Esophagus muscularis mucosa (tissue), 4 donors: ENCODE data around the gene TRAK1. TPM values are rescaled to one million over a fixed set of nuclear protein-coding genes. Genes with fewer than 3 reads are reported as not detected.

Experiments used
- DNase-seq: peaks from one replicate; pipeline ENCODE4 v3.0.0-alpha.2; 2017; ENCODE audit errors: extremely low spot score
- H3K27ac ChIP-seq, 4 donors: fragments of 200-600 bp; sonication (generic); replicated peaks in 1 of 4; 1 replicate in 3 of 4; 2 replicates in 1 of 4; pipeline ENCODE4 v1.5.1; 2016 to 2019; ENCODE audit warnings: mild to moderate bottlenecking in 1 of 4
- H3K27me3 ChIP-seq, 4 donors: fragments of 200-600 bp; sonication (generic); one replicate each; pipeline versions ENCODE4 v1.5.1 to v1.6.0; 2016 to 2019
- H3K36me3 ChIP-seq, 4 donors: fragments of 200-600 bp; sonication (generic); one replicate each; pipeline ENCODE4 v1.5.1; 2016 to 2019
- H3K4me1 ChIP-seq, 4 donors: fragments of 200-600 bp; sonication (generic); one replicate each; pipeline ENCODE4 v1.5.1; 2016 to 2019
- H3K4me3 ChIP-seq, 4 donors: fragments of 200-600 bp; sonication (generic); 1 replicate in 2 of 4; 2 replicates in 2 of 4; pipeline ENCODE4 v1.5.1; 2016 to 2019; ENCODE audit warnings: mild to moderate bottlenecking in 4 of 4, moderate library complexity in 1 of 4
- H3K9me3 ChIP-seq, 4 donors: fragments of 200-600 bp; sonication (generic); 1 replicate in 3 of 4; 2 replicates in 1 of 4; pipeline ENCODE4 v1.5.1; 2016 to 2019
- CTCF ChIP-seq, 3 experiments: fragments of 200-600 bp in 2 of 3; fragments of 450-650 bp in 1 of 3; sonication (generic) in 2 of 3; IDR thresholded peaks; one replicate each; pipeline ENCODE4 v1.5.1; 2017 to 2019; ENCODE audit warnings: antibody characterized with exemption in 3 of 3, mild to moderate bottlenecking in 2 of 3, moderate library complexity in 1 of 3
- EP300 ChIP-seq: sonication (generic); formaldehyde crosslinking; IDR thresholded peaks from one replicate; pipeline ENCODE4 v1.6.1; 2017; ENCODE audit warnings: antibody characterized with exemption
- POLR2A ChIP-seq: fragments of 450-650 bp; IDR thresholded peaks from one replicate; pipeline ENCODE4 v1.6.1; 2017; ENCODE audit warnings: antibody characterized with exemption, moderate library complexity, mild to moderate bottlenecking, low read depth
- POLR2AphosphoS5 ChIP-seq, 2 donors: sonication (generic); formaldehyde crosslinking; IDR thresholded peaks; one replicate each; pipeline ENCODE4 v1.6.1; 2017; ENCODE audit warnings: antibody characterized with exemption in 2 of 2
- WGBS: methylation state at CpG from one replicate; pipeline ENCODE4 v1.1.5; 2018; 5-methylcytosine and 5-hydroxymethylcytosine counted together
- intact Hi-C: fragments of 100-400 bp; cut with DNase I; formaldehyde crosslinking; loops from one replicate; pipeline ENCODE4 v1.15.1; 2023
- total RNA-seq, 4 donors: library from RNA; depleted of rRNA; stranded (reverse); fragments of >200 nt; gene quantifications; one replicate each; pipeline versions ENCODE4 v1.1.0 to v1.2.1, GENCODE V29; 2016

Gene TRAK1
- total RNA-seq, 4 donors from 2014 or later: 45.7 to 74.8 (median 57.7) TPM

GRCh38 chr3:42110631-42111030 is 19.5 kb downstream of the TRAK1 start:
- Histone ChIP-seq H3K36me3 (no peaks in the 10 kb centered on the region), H3K4me1 (peaks cover 12 to 21% (median 17%) of the 10 kb centered on the region in 4 donors), H3K27ac (no peak overlapping the region), H3K9me3 (no peaks in the 10 kb centered on the region), H3K27me3 (no peaks in the 10 kb centered on the region), H3K4me3 (no peak overlapping the region)
- intact Hi-C loops: no loop called here
- no peak for DNase-seq
- WGBS: 90% methylated on average over 3 of the region's 3 CpGs
- TF ChIP-seq CTCF (IDR thresholded peaks at IDR 0.05): no peak
- no peak for TF ChIP-seq POLR2AphosphoS5 (IDR thresholded peaks at IDR 0.05)
- TF ChIP-seq EP300: no peak
- no peak for TF ChIP-seq POLR2A

GRCh38 chr3:42114130-42114725 is 23.1 kb downstream of the TRAK1 start:
- Histone ChIP-seq H3K27me3 (no peaks in the 10 kb centered on the region), H3K9me3 (no peaks in the 10 kb centered on the region), H3K4me3 (no peak overlapping the region), H3K27ac (no peak overlapping the region), H3K4me1 (peaks cover 42 to 57% (median 50%) of the 10 kb centered on the region in 4 donors), H3K36me3 (no peaks in the 10 kb centered on the region)
- intact Hi-C loops: no loop called here
- 49% methylated on average over 4 of the region's 4 CpGs for WGBS
- TF ChIP-seq POLR2A (no peak), POLR2AphosphoS5 (IDR thresholded peaks at IDR 0.05) (no peak), EP300 (no peak), CTCF (IDR thresholded peaks at IDR 0.05) (no peak)
- DNase-seq: no peak

GRCh38 chr3:42115215-42115614 is 24.1 kb downstream of the TRAK1 start:
- no peaks in the 10 kb centered on the region for H3K36me3 ChIP-seq
- H3K27me3 ChIP-seq: no peaks in the 10 kb centered on the region
- H3K4me1 ChIP-seq: peaks cover 52 to 67% (median 60%) of the 10 kb centered on the region in 4 donors
- H3K4me3 ChIP-seq: no peak overlapping the region
- DNase-seq: no peak
- no peak for TF ChIP-seq EP300
- no peak for TF ChIP-seq POLR2A
- no peak for TF ChIP-seq CTCF (IDR thresholded peaks at IDR 0.05)
- no peak for TF ChIP-seq POLR2AphosphoS5 (IDR thresholded peaks at IDR 0.05)
- 66% methylated on average over 13 of the region's 13 CpGs for WGBS
- intact Hi-C loops: loop anchor here (5.0 kb wide), 1 partner anchor 218 kb away; no protein-coding TSS in a partner anchor
- no peaks in the 10 kb centered on the region for H3K9me3 ChIP-seq
- no peak overlapping the region for H3K27ac ChIP-seq

- TF ChIP-seq CTCF (IDR thresholded peaks at IDR 0.05) (no peak), EP300 (no peak), POLR2A (no peak), POLR2AphosphoS5 (IDR thresholded peaks at IDR 0.05) (no peak)
- H3K27ac ChIP-seq: no peak overlapping the region
- H3K4me1 ChIP-seq: peaks cover 60 to 72% (median 67%) of the 10 kb centered on the region in 4 donors
- H3K27me3 ChIP-seq: no peaks in the 10 kb centered on the region
- DNase-seq: no peak
- intact Hi-C loops: loop anchor here (5.0 kb wide), 1 partner anchor 219 kb away; no protein-coding TSS in a partner anchor
- 100% methylated on average over 8 of the region's 9 CpGs for WGBS
- H3K36me3 ChIP-seq: no peaks in the 10 kb centered on the region
- H3K9me3 ChIP-seq: no peaks in the 10 kb centered on the region
- H3K4me3 ChIP-seq: no peak overlapping the region
These were observed 24.8 kb downstream of the TRAK1 start for GRCh38 chr3:42115946-42116345.
